Measurements from ENCODE around the gene CACNA1A.

Gene CACNA1A

GRCh38 chr19:13337181-13337580, 169.1 kb downstream of the CACNA1A start:
- no peak for TF ChIP-seq CTCF (IDR thresholded peaks at IDR 0.05; ENCODE audit: low read depth, low read length)

GRCh38 chr19:13334801-13335481, 171.3 kb downstream of the CACNA1A start:
- no peak for TF ChIP-seq CTCF (IDR thresholded peaks at IDR 0.05; ENCODE audit: low read depth, low read length)
- DNase-seq (ENCODE audit: extremely low read depth, low read depth): no peak

More at GRCh38 chr19:13337181-13337580, 169.1 kb downstream of the CACNA1A start:
- no peak for DNase-seq (ENCODE audit: extremely low read depth, low read depth)

GRCh38 chr19:13330285-13330684, 176.0 kb downstream of the CACNA1A start:
- TF ChIP-seq CTCF (IDR thresholded peaks at IDR 0.05; ENCODE audit: low read depth, low read length): no peak
- DNase-seq (ENCODE audit: extremely low read depth, low read depth): no peak

GRCh38 chr19:13329766-13330165, 176.5 kb downstream of the CACNA1A start:
- DNase-seq (ENCODE audit: extremely low read depth, low read depth): no peak

GRCh38 chr19:13328241-13328640, 178.0 kb downstream of the CACNA1A start:
- no peak for TF ChIP-seq CTCF (IDR thresholded peaks at IDR 0.05; ENCODE audit: low read depth, low read length)
- DNase-seq (ENCODE audit: extremely low read depth, low read depth): no peak

More at GRCh38 chr19:13329766-13330165, 176.5 kb downstream of the CACNA1A start:
- no peak for TF ChIP-seq CTCF (IDR thresholded peaks at IDR 0.05; ENCODE audit: low read depth, low read length)

GRCh38 chr19:13319526-13319925, 186.8 kb downstream of the CACNA1A start:
- DNase-seq (ENCODE audit: extremely low read depth, low read depth): no peak
- no peak for TF ChIP-seq CTCF (IDR thresholded peaks at IDR 0.05; ENCODE audit: low read depth, low read length)

GRCh38 chr19:13318190-13318589, 188.1 kb downstream of the CACNA1A start:
- no peak for TF ChIP-seq CTCF (IDR thresholded peaks at IDR 0.05; ENCODE audit: low read depth, low read length)
- DNase-seq (ENCODE audit: extremely low read depth, low read depth): no peak

Data from AG09319 (cell line).